GM12878 (cell line): ENCODE data around the gene KAZN. TPM values are rescaled to one million over a fixed set of nuclear protein-coding genes. Genes with fewer than 3 reads are reported as not detected.
A peak's percentile ranks its signal among the peaks of the same experiment; 100 is the strongest.

Experiments used
- ATAC-seq: fragments of 200-7000 bp; cut with Tn5 transposase; 3 replicates; pipeline ENCODE4 v1.9.1; 2020; ENCODE audit warnings: mild to moderate bottlenecking, moderate library complexity
- BruUV-seq: library from RNA; stranded (reverse); fragments of 400-500 nt; replicated peaks from 2 replicates; lab custom pipeline; 2021; lab: Mats Ljungman, UMichigan
- CTCF ChIA-PET: fragments of 300-600 bp; sonication (Branson Sonifier 250); formaldehyde crosslinking; extraction: SDS; loops from one replicate; lab custom pipeline; 2021; ENCODE audit warnings: inconsistent platforms; lab: Yijun Ruan, JAX
- POLR2A ChIA-PET: fragments of 350-600 bp; formaldehyde crosslinking; extraction: SDS; loops from one replicate; lab custom pipeline; 2021; ENCODE audit warnings: inconsistent platforms; lab: Charles Lee
- RAD21 ChIA-PET: fragments of 300-600 bp; sonication (Branson Sonifier 250); formaldehyde crosslinking; loops from one replicate; lab custom pipeline; 2023; ENCODE audit warnings: antibody characterized with exemption; ENCODE audit not compliant: unreplicated experiment; lab: Charles Lee
- SMC1A ChIA-PET: fragments of 300-600 bp; sonication (Branson Sonifier 250); formaldehyde crosslinking; loops from one replicate; lab custom pipeline; 2023; ENCODE audit not compliant: unreplicated experiment, uncharacterized antibody; lab: Charles Lee
- DNase-seq: peaks from one replicate; pipeline ENCODE4 v3.0.0-alpha.2; 2011; ENCODE audit warnings: low read depth, low spot score
- FAIRE-seq: peaks from 3 replicates; lab custom pipeline; 2011; peaks lifted over from hg19 to GRCh38; lab: Jason Lieb, UNC
- H2AFZ ChIP-seq: 2 replicates; pipeline ENCODE4 v1.6.0; 2011; ENCODE audit warnings: low read depth, low read length, control low read depth; ENCODE audit not compliant: control insufficient read depth
- H3K27ac ChIP-seq: 2 replicates; pipeline ENCODE4 v1.5.1; 2011; ENCODE audit warnings: control low read depth; ENCODE audit not compliant: control insufficient read depth, insufficient read depth
- H3K27me3 ChIP-seq, 2 experiments: replicated peaks in 1 of 2; 2 replicates each; pipeline versions ENCODE4 v1.6.0 to v1.6.1; 2011; ENCODE audit warnings: low read length in 1 of 2; ENCODE audit not compliant: control insufficient read depth in 2 of 2, insufficient read depth in 2 of 2
- H3K36me3 ChIP-seq, 2 experiments: 2 replicates each; pipeline ENCODE4 v1.5.1; 2011; ENCODE audit warnings: low read length in 1 of 2; ENCODE audit not compliant: control insufficient read depth in 2 of 2, insufficient read depth in 2 of 2
- H3K4me1 ChIP-seq: 2 replicates; pipeline ENCODE4 v1.6.1; 2011; ENCODE audit warnings: mild to moderate bottlenecking, low read length, moderate library complexity, mixed read lengths; ENCODE audit not compliant: control insufficient read depth, insufficient read depth
- H3K4me2 ChIP-seq: 2 replicates; pipeline ENCODE4 v1.6.0; 2011; ENCODE audit warnings: control low read depth; ENCODE audit not compliant: control insufficient read depth, insufficient read depth
- H3K4me3 ChIP-seq: fragments of 200-600 bp; sonication (generic); 2 replicates; pipeline ENCODE4 v1.5.1; 2016
- H3K79me2 ChIP-seq: 2 replicates; pipeline ENCODE4 v1.6.0; 2011; ENCODE audit warnings: low read length; ENCODE audit not compliant: control insufficient read depth, insufficient read depth
- H3K9ac ChIP-seq: 2 replicates; pipeline ENCODE4 v1.8.0; 2011; ENCODE audit warnings: low read length, control low read depth, mixed read lengths; ENCODE audit not compliant: control insufficient read depth, insufficient read depth
- H3K9me3 ChIP-seq: replicated peaks from 3 replicates; pipeline ENCODE4 v1.5.1; 2011; ENCODE audit warnings: mild to moderate bottlenecking, low read length; ENCODE audit not compliant: control insufficient read depth, insufficient read depth
- H4K20me1 ChIP-seq: 2 replicates; pipeline ENCODE4 v1.6.0; 2011; ENCODE audit not compliant: control insufficient read depth, insufficient read depth
- ATF2 ChIP-seq: IDR thresholded peaks from 2 replicates; pipeline ENCODE4 v1.6.1; 2012; ENCODE audit warnings: low read length, inconsistent platforms
- CBX5 ChIP-seq: sonication (generic); IDR thresholded peaks from 2 replicates; pipeline ENCODE4 v1.6.1; 2016; ENCODE audit warnings: low read depth, moderate library complexity, mild to moderate bottlenecking, inconsistent platforms
- CHD2 ChIP-seq: IDR thresholded peaks from 2 replicates; pipeline ENCODE4 v1.6.1; 2011; ENCODE audit warnings: low read depth, low read length, improper control_type of control experiment, borderline replicate concordance
- DPF2 ChIP-seq: fragments of 450-650 bp; IDR thresholded peaks from 2 replicates; pipeline ENCODE4 v1.6.1; 2017; ENCODE audit warnings: mild to moderate bottlenecking
- IKZF1 ChIP-seq: fragments of 450-650 bp; conservative IDR thresholded peaks from 2 replicates; pipeline ENCODE4 v1.6.1; 2017; ENCODE audit warnings: antibody characterized with exemption, mild to moderate bottlenecking
- IRF4 ChIP-seq: IDR thresholded peaks from 2 replicates; pipeline ENCODE4 v1.6.1; 2011; ENCODE audit warnings: low read depth, low read length
- MTA2 ChIP-seq: fragments of 450-650 bp; IDR thresholded peaks from 2 replicates; pipeline ENCODE4 v1.6.1; 2016; ENCODE audit warnings: low read depth, mild to moderate bottlenecking, moderate library complexity
- MYC ChIP-seq: IDR thresholded peaks from 2 replicates; pipeline ENCODE4 v1.6.1; 2011; ENCODE audit warnings: mild to moderate bottlenecking, low read length, moderate library complexity, inconsistent platforms; ENCODE audit not compliant: insufficient read depth, insufficient replicate concordance, insufficient read length, severe bottlenecking
- NR2F1 ChIP-seq: fragments of 450-650 bp; conservative IDR thresholded peaks from 2 replicates; pipeline ENCODE4 v1.6.1; 2017; ENCODE audit warnings: mild to moderate bottlenecking
- PAX8 ChIP-seq: fragments of 450-650 bp; IDR thresholded peaks from 2 replicates; pipeline ENCODE4 v1.6.1; 2017; ENCODE audit warnings: mild to moderate bottlenecking, moderate library complexity
- SREBF2 ChIP-seq: IDR thresholded peaks from 2 replicates; pipeline ENCODE4 v1.6.1; 2012; ENCODE audit warnings: mild to moderate bottlenecking, low read length
- SUZ12 ChIP-seq: fragments of 200-600 bp; sonication (generic); IDR thresholded peaks from one replicate; pipeline ENCODE4 v1.6.1; 2018; ENCODE audit warnings: antibody characterized with exemption, mild to moderate bottlenecking; ENCODE audit not compliant: unreplicated experiment
- TCF12 ChIP-seq: IDR thresholded peaks from 2 replicates; pipeline ENCODE4 v1.6.1; 2011; ENCODE audit warnings: low read depth, mild to moderate bottlenecking, low read length
- ZNF24 ChIP-seq: fragments of 450-650 bp; IDR thresholded peaks from 2 replicates; pipeline ENCODE4 v1.6.1; 2017; ENCODE audit warnings: antibody characterized with exemption, mild to moderate bottlenecking
- WGBS: methylation state at CpG from one replicate; pipeline ENCODE4 v1.1.6; 2016; ENCODE audit warnings: low lambda C conversion rate; ENCODE audit not compliant: insufficient replicate concordance, insufficient coverage; ENCODE audit errors: missing lambda C conversion rate; 5-methylcytosine and 5-hydroxymethylcytosine counted together
- in situ Hi-C: fragments of 300-500 bp; cut with MboI; formaldehyde crosslinking; loops from 9 replicates; pipeline ENCODE4 v1.14.3; 2018; ENCODE audit warnings: mixed read lengths
- intact Hi-C: fragments of 100-400 bp; cut with micrococcal nuclease; formaldehyde crosslinking; loops from one replicate; pipeline ENCODE4 v1.14.2; 2022; ENCODE audit not compliant: unreplicated experiment
- polyA plus RNA-seq, 11 experiments: library from polyadenylated mRNA; depleted of rRNA in 4 of 11; unstranded in 6 of 11; stranded (reverse) in 5 of 11; fragments of >200 nt; fragmentation: Nextera tagmentation in 4 of 11; fragmentation: Illumina TruSeq in 1 of 11; extraction: Ambion mirVana in 4 of 11; extraction: Trizol in 1 of 11; gene quantifications; 1 replicate in 1 of 11; 2 replicates in 10 of 11; pipeline versions ENCODE4 v1.2.1 to v1.2.3, GENCODE V29; 2011 to 2016; ENCODE audit warnings: inconsistent platforms in 2 of 11, missing spikeins in 2 of 11, low read depth in 1 of 11
- total RNA-seq, 4 experiments: library from RNA; depleted of rRNA in 3 of 4; stranded (reverse); fragments of >200 nt in 3 of 4; fragmentation: Illumina TruSeq in 1 of 4; extraction: Trizol in 1 of 4; gene quantifications; 2 replicates each; pipeline versions ENCODE4 v1.2.1 to v1.2.3, GENCODE V29; 2013 to 2021

KAZN gene
- total and polyA plus RNA-seq, 10 of the 15 experiments (the other 5 are each of a cell fraction or from before 2014, with no cell fraction given), result 0.72 to 4.0 (median 1.2) TPM

GRCh38 chr1:14597343-14598006 lies 1.0 kb upstream of the KAZN start:
- peaks cover 11% of the 10 kb centered on the region for H3K4me1 ChIP-seq
- RAD21 ChIA-PET, result interaction anchor here (1.0 kb wide), 2 partner anchors 9 to 26 kb away, joined by 3 read pairs; no protein-coding TSS in a partner anchor
- CTCF ChIA-PET, result interaction anchor here (1.2 kb wide), 1 partner anchor 24 kb away, joined by 3 read pairs; no protein-coding TSS in a partner anchor
- no peak overlapping the region for H3K27ac ChIP-seq
- in situ Hi-C loops, result no loop called here
- no peak overlapping the region for H2AFZ ChIP-seq
- peak overlapping the region; percentile 47; the same call in 1 of the 2 replicates for H3K4me2 ChIP-seq
- WGBS, result 35% methylated on average over 10 of the region's 10 CpGs
- no peaks in the 10 kb centered on the region for H3K9me3 ChIP-seq
- POLR2A ChIA-PET, result no interaction called here
- TF ChIP-seq MTA2, result no peak
- no peak for TF ChIP-seq TCF12
- no peak for TF ChIP-seq CBX5
- TF ChIP-seq SUZ12, result no peak
- peaks cover 0 to 2% of the 10 kb centered on the region in 2 experiments; a peak in 3 of 4 replicates for H3K27me3 ChIP-seq
- H3K36me3 ChIP-seq, result no peaks in the 10 kb centered on the region
- SMC1A ChIA-PET, result interaction anchor here (0.7 kb wide), 1 partner anchor 57 kb away, joined by 3 read pairs; no protein-coding TSS in a partner anchor
- no peak overlapping the region for H3K4me3 ChIP-seq
- H4K20me1 ChIP-seq, result no peaks in the 10 kb centered on the region
- FAIRE-seq (no peak), ATAC-seq (no peak), DNase-seq (no peak)
- no peaks in the 10 kb centered on the region for H3K79me2 ChIP-seq
- no peak overlapping the region for H3K9ac ChIP-seq
- no TSS peak for BruUV-seq
- intact Hi-C loops, result loop anchor here (2.0 kb wide), 1 partner anchor 135 kb away; no protein-coding TSS in a partner anchor

- H4K20me1 ChIP-seq, result no peaks in the 10 kb centered on the region
- ChIA-PET RAD21 (interaction anchor here (1.0 kb wide), 2 partner anchors 9 to 26 kb away, joined by 3 read pairs; no protein-coding TSS in a partner anchor), POLR2A (no interaction called here), SMC1A (interaction anchor here (1.1 kb wide), 1 partner anchor 334 kb away, joined by 3 read pairs; no protein-coding TSS in a partner anchor), CTCF (interaction anchor here (1.3 kb wide), 1 partner anchor 9 kb away, joined by 3 read pairs; no protein-coding TSS in a partner anchor)
- in situ Hi-C loops, result no loop called here
- no TSS peak for BruUV-seq
- H3K27ac ChIP-seq, result no peak overlapping the region
- intact Hi-C loops, result loop anchor here (2.0 kb wide), 1 partner anchor 135 kb away; no protein-coding TSS in a partner anchor
- H3K4me3 ChIP-seq, result no peak overlapping the region
- H3K9ac ChIP-seq, result no peak overlapping the region
- H3K36me3 ChIP-seq, result no peaks in the 10 kb centered on the region
- WGBS, result 8% methylated on average over 21 of the region's 26 CpGs
- no peaks in the 10 kb centered on the region for H3K79me2 ChIP-seq
- ATAC-seq (peak; percentile 17; the same call in 1 of the 3 replicates), DNase-seq (no peak), FAIRE-seq (no peak)
- peaks cover 11% of the 10 kb centered on the region for H3K4me1 ChIP-seq
- H3K27me3 ChIP-seq, result peaks cover 0 to 2% of the 10 kb centered on the region in 2 experiments; a peak in 3 of 4 replicates
- H3K4me2 ChIP-seq, result peak overlapping the region; percentile 47; the same call in 1 of the 2 replicates
- no peaks in the 10 kb centered on the region for H3K9me3 ChIP-seq
- no peak overlapping the region for H2AFZ ChIP-seq
- TF ChIP-seq IRF4 (no peak), ZNF24 (no peak), DPF2 (no peak), ATF2 (no peak), PAX8 (no peak), SREBF2 (no peak), MYC (no peak), NR2F1 (no peak), CHD2 (no peak), IKZF1 (no peak), TCF12 (no peak)
These were observed 433 bp upstream of the KAZN start for GRCh38 chr1:14598007-14598497.
